DLD1 (cell line): Measurements from ENCODE around the gene CDCA3.

ENCODE experiments used
- in situ Hi-C: cut with HindIII; loops from 2 replicates; pipeline ENCODE4 v1.10.0; 2017; ENCODE audit warnings: low sequenced_read_pairs

Gene CDCA3

GRCh38 chr12:6853626-6854025, 2.5 kb upstream of the CDCA3 start:
- in situ Hi-C loops, result no loop called here

- in situ Hi-C loops, result no loop called here
Measured at GRCh38 chr12:6852651-6853354, 1.7 kb upstream of the CDCA3 start.

GRCh38 chr12:6851921-6852650, 1.0 kb upstream of the CDCA3 start, which contains the start of gene USP5:
TSS of gene USP5 (plus strand) at chr12:6852150. CDS start at chr12:6852180, 30 bp downstream.
- in situ Hi-C loops, result no loop called here

GRCh38 chr12:6850796-6851152, 312 bp downstream of the CDCA3 start:
- in situ Hi-C loops, result no loop called here

GRCh38 chr12:6849976-6850560, 1.0 kb downstream of the CDCA3 start:
- in situ Hi-C loops, result no loop called here

- in situ Hi-C loops, result no loop called here
Measured at GRCh38 chr12:6849427-6849826, 1.7 kb downstream of the CDCA3 start.

- in situ Hi-C loops, result no loop called here
Measured at GRCh38 chr12:6847676-6848075, 3.4 kb downstream of the CDCA3 start.

- in situ Hi-C loops, result no loop called here
Measured at GRCh38 chr12:6846316-6846869, 4.7 kb downstream of the CDCA3 start.

GRCh38 chr12:6845395-6845794, 5.7 kb downstream of the CDCA3 start:
- in situ Hi-C loops, result no loop called here

- in situ Hi-C loops, result no loop called here
Measured at GRCh38 chr12:6843118-6843902, 7.8 kb downstream of the CDCA3 start.

GRCh38 chr12:6842075-6842474, 9.0 kb downstream of the CDCA3 start:
- in situ Hi-C loops, result no loop called here

GRCh38 chr12:6840761-6841515, 10.1 kb downstream of the CDCA3 start, which contains the start of gene GNB3:
TSS of gene GNB3 (plus strand) at chr12:6840925. CDS start at chr12:6841288, 363 bp downstream.
- in situ Hi-C loops, result no loop called here

- in situ Hi-C loops, result no loop called here
Measured at GRCh38 chr12:6840330-6840729, 10.8 kb downstream of the CDCA3 start.

- in situ Hi-C loops, result no loop called here
Measured at GRCh38 chr12:6839482-6840201, 11.4 kb downstream of the CDCA3 start.

- in situ Hi-C loops, result no loop called here
Measured at GRCh38 chr12:6838854-6839253, 12.2 kb downstream of the CDCA3 start.

- in situ Hi-C loops, result no loop called here
Measured at GRCh38 chr12:6837370-6838060, 13.6 kb downstream of the CDCA3 start.

- in situ Hi-C loops, result no loop called here
Measured at GRCh38 chr12:6836851-6837250, 14.2 kb downstream of the CDCA3 start.

GRCh38 chr12:6834873-6835272, 16.2 kb downstream of the CDCA3 start:
- in situ Hi-C loops, result no loop called here

GRCh38 chr12:6834254-6834653, 16.8 kb downstream of the CDCA3 start:
- in situ Hi-C loops, result no loop called here
